HepG2 (cell line): ENCODE data around the gene SAMM50. TPM values are rescaled to one million over a fixed set of nuclear protein-coding genes. Genes with fewer than 3 reads are reported as not detected.

Source experiments
- CEBPB ChIP-seq: IDR thresholded peaks from 2 replicates; pipeline ENCODE4 v1.6.1; 2011; ENCODE audit warnings: low read depth, low read length, improper control_type of control experiment, borderline replicate concordance
- CHD2 ChIP-seq: IDR thresholded peaks from 2 replicates; pipeline ENCODE4 v1.6.1; 2011; ENCODE audit warnings: low read depth, low read length, improper control_type of control experiment
- FOXK2 ChIP-seq: fragments of 450-650 bp; IDR thresholded peaks from 2 replicates; pipeline ENCODE4 v1.6.1; 2016
- GATAD1 ChIP-seq: IDR thresholded peaks from 2 replicates; pipeline ENCODE4 v1.6.1; 2016; ENCODE audit warnings: missing genetic modification reagents, missing compliant biosample characterization
- HES4 ChIP-seq: sonication (generic); formaldehyde crosslinking; IDR thresholded peaks from 2 replicates; pipeline ENCODE4 v1.9.0; 2021; ENCODE audit warnings: mild to moderate bottlenecking, missing genetic modification reagents, borderline replicate concordance
- IRX3 ChIP-seq: sonication (generic); formaldehyde crosslinking; IDR thresholded peaks from 2 replicates; pipeline ENCODE4 v1.8.1; 2023; ENCODE audit warnings: mild to moderate bottlenecking, low read depth, missing genetic modification reagents, borderline replicate concordance
- JUNB ChIP-seq: sonication (generic); formaldehyde crosslinking; IDR thresholded peaks from 2 replicates; pipeline ENCODE4 v1.8.0; 2022; ENCODE audit warnings: missing genetic modification reagents, mild to moderate bottlenecking, borderline replicate concordance
- KDM3A ChIP-seq: IDR thresholded peaks from 2 replicates; pipeline ENCODE4 v1.6.1; 2018; ENCODE audit warnings: low read depth, missing compliant biosample characterization
- MYNN ChIP-seq: sonication (generic); formaldehyde crosslinking; IDR thresholded peaks from 2 replicates; pipeline ENCODE4 v1.4.0; 2020; ENCODE audit warnings: mild to moderate bottlenecking, low read depth, missing genetic modification reagents
- NKX3-1 ChIP-seq: sonication (generic); formaldehyde crosslinking; IDR thresholded peaks from 2 replicates; pipeline ENCODE4 v1.5.0; 2020; ENCODE audit warnings: missing genetic modification reagents
- NR1H2 ChIP-seq: sonication (generic); formaldehyde crosslinking; IDR thresholded peaks from 2 replicates; pipeline ENCODE4 v1.8.1; 2022; ENCODE audit warnings: low read depth, missing genetic modification reagents, borderline replicate concordance
- SAFB2 ChIP-seq: sonication (generic); formaldehyde crosslinking; IDR thresholded peaks from 2 replicates; pipeline ENCODE4 v1.5.1; 2020; ENCODE audit warnings: missing genetic modification reagents, low read depth, mild to moderate bottlenecking, borderline replicate concordance
- XBP1 ChIP-seq: sonication (generic); formaldehyde crosslinking; IDR thresholded peaks from 2 replicates; pipeline ENCODE4 v1.5.0; 2020; ENCODE audit warnings: missing genetic modification reagents
- ZNF207 ChIP-seq: fragments of 450-650 bp; IDR thresholded peaks from 2 replicates; pipeline ENCODE4 v1.6.1; 2016; ENCODE audit warnings: antibody characterized with exemption, borderline replicate concordance
- ZNF296 ChIP-seq: sonication (generic); formaldehyde crosslinking; conservative IDR thresholded peaks from 2 replicates; pipeline ENCODE4 v1.5.0; 2020; ENCODE audit warnings: mild to moderate bottlenecking, missing genetic modification reagents
- ZSCAN21 ChIP-seq: sonication (generic); formaldehyde crosslinking; IDR thresholded peaks from 2 replicates; pipeline ENCODE4 v1.8.0; 2022; ENCODE audit warnings: mild to moderate bottlenecking, missing genetic modification reagents, moderate library complexity, borderline replicate concordance
- polyA plus RNA-seq, 8 experiments: library from polyadenylated mRNA; depleted of rRNA in 3 of 8; stranded (reverse) in 7 of 8; unstranded in 1 of 8; fragments of >200 nt; fragmentation: Illumina TruSeq in 4 of 8; extraction: Trizol in 4 of 8; gene quantifications; 2 replicates each; pipeline versions ENCODE4 v1.2.1 to v1.2.3, GENCODE V29; 2011 to 2016; ENCODE audit warnings: low read depth in 4 of 8, missing spikeins in 1 of 8, mixed read lengths in 1 of 8; ENCODE audit not compliant: insufficient read depth in 1 of 8
- total RNA-seq, 5 experiments: library from RNA; depleted of rRNA; stranded (reverse); fragments of >200 nt; fragmentation: Illumina TruSeq; extraction: Trizol; gene quantifications; 2 replicates each; pipeline ENCODE4 v1.2.3, GENCODE V29; 2016; ENCODE audit warnings: low read depth in 1 of 5
- TF ChIP-seq, protein P1 (sequence below): IDR thresholded peaks from 2 replicates; pipeline ENCODE4 v1.6.1; 2016; ENCODE audit warnings: low read depth, control low read depth
- TF ChIP-seq, protein P2 (sequence below): sonication (generic); formaldehyde crosslinking; IDR thresholded peaks from 2 replicates; pipeline ENCODE4 v1.9.0; 2021; ENCODE audit warnings: missing genetic modification reagents, borderline replicate concordance
- TF ChIP-seq, protein P3 (sequence below): sonication (generic); formaldehyde crosslinking; IDR thresholded peaks from 2 replicates; pipeline ENCODE4 v1.8.0; 2022; ENCODE audit warnings: missing genetic modification reagents, mild to moderate bottlenecking, inconsistent platforms, borderline replicate concordance
- TF ChIP-seq, protein P4 (sequence below): sonication (generic); formaldehyde crosslinking; IDR thresholded peaks from 2 replicates; pipeline ENCODE4 v1.4.0; 2020; ENCODE audit warnings: missing genetic modification reagents, borderline replicate concordance

SAMM50 gene
- total and polyA plus RNA-seq, 2 of the 13 experiments (the other 11 are each of a cell fraction or from before 2014, with no cell fraction given): 34.7 to 63.4 TPM

DNA sequence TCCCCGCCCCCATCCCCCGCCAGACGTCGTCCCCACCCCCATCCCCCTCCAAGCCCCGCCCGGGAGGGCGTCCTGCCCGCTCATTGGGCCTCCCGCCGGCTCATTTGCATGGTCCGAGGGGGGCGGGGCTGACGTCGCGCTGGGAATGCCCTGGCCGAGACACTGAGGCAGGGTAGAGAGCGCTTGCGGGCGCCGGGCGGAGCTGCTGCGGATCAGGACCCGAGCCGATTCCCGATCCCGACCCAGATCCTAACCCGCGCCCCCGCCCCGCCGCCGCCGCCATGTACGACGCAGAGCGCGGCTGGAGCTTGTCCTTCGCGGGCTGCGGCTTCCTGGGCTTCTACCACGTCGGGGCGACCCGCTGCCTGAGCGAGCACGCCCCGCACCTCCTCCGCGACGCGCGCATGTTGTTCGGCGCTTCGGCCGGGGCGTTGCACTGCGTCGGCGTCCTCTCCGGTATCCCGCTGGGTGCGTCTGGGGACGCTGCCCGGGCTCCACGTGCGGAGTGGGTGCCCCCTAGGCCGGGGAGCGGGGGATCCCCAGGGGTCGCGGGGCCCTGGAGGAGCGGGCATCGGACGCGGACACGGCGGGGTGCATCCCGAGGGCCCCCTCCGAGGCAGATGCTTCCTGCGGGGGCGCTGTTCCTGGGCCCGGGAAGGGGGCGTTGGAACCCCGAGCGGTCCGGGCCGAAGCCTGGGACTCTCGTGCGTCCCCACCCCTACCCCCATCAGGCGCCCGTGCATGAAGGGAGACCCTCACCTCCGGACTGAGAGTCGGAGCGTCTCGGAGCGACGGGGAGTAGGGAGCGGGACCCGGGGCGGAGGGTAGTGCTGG lies 31.4 kb upstream of the SAMM50 start, which contains the start of gene PNPLA3 (continued):
- no peak for TF ChIP-seq CEBPB
- no peak for TF ChIP-seq CHD2
- TF ChIP-seq, protein P1, sequence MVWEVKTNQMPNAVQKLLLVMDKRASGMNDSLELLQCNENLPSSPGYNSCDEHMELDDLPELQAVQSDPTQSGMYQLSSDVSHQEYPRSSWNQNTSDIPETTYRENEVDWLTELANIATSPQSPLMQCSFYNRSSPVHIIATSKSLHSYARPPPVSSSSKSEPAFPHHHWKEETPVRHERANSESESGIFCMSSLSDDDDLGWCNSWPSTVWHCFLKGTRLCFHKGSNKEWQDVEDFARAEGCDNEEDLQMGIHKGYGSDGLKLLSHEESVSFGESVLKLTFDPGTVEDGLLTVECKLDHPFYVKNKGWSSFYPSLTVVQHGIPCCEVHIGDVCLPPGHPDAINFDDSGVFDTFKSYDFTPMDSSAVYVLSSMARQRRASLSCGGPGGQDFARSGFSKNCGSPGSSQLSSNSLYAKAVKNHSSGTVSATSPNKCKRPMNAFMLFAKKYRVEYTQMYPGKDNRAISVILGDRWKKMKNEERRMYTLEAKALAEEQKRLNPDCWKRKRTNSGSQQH (CRISPR knock-in tag): peak; percentile 27; the same call in 1 of the 2 replicates
- TF ChIP-seq SAFB2: peak; percentile 78; the same call in 1 of the 2 replicates
- TF ChIP-seq, protein P2, sequence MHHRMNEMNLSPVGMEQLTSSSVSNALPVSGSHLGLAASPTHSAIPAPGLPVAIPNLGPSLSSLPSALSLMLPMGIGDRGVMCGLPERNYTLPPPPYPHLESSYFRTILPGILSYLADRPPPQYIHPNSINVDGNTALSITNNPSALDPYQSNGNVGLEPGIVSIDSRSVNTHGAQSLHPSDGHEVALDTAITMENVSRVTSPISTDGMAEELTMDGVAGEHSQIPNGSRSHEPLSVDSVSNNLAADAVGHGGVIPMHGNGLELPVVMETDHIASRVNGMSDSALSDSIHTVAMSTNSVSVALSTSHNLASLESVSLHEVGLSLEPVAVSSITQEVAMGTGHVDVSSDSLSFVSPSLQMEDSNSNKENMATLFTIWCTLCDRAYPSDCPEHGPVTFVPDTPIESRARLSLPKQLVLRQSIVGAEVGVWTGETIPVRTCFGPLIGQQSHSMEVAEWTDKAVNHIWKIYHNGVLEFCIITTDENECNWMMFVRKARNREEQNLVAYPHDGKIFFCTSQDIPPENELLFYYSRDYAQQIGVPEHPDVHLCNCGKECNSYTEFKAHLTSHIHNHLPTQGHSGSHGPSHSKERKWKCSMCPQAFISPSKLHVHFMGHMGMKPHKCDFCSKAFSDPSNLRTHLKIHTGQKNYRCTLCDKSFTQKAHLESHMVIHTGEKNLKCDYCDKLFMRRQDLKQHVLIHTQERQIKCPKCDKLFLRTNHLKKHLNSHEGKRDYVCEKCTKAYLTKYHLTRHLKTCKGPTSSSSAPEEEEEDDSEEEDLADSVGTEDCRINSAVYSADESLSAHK (CRISPR knock-in tag): no peak
- peak; percentile 28; the same call in 1 of the 2 replicates for TF ChIP-seq GATAD1
- TF ChIP-seq MYNN (CRISPR knock-in tag): no peak
- TF ChIP-seq ZNF207: no peak
- TF ChIP-seq ZNF296: no peak; the same call in 1 of the 2 replicates
- no peak for TF ChIP-seq XBP1
- no peak for TF ChIP-seq JUNB (CRISPR knock-in tag)
- TF ChIP-seq KDM3A: peak; percentile 65; the same call in 1 of the 2 replicates
- TF ChIP-seq, protein P3, sequence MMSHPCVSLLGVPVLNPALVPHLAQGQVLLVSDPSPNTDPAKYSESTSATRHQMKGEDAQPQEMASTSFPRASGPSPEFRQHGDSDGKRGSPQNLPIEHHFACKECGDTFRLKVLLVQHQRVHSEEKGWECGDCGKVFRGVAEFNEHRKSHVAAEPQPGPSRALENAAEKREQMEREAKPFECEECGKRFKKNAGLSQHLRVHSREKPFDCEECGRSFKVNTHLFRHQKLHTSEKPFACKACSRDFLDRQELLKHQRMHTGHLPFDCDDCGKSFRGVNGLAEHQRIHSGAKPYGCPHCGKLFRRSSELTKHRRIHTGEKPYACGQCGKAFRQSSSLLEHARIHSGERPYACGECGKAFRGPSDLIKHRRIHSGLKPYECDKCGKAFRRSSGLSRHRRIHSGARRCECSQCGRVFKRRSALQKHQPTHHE (CRISPR knock-in tag): peak; percentile 56; the same call in 1 of the 2 replicates
- TF ChIP-seq FOXK2: no peak
- 0 out of 2 replicates have a peak, but pooled peaks have one; percentile 36 for TF ChIP-seq NR1H2 (CRISPR knock-in tag)
- TF ChIP-seq IRX3 (CRISPR knock-in tag): 0 out of 2 replicates have a peak, but pooled peaks have one; percentile 46
- TF ChIP-seq HES4 (CRISPR knock-in tag): peak; percentile 90
- TF ChIP-seq ZSCAN21 (CRISPR knock-in tag): peak; percentile 89
- TF ChIP-seq, protein P4, sequence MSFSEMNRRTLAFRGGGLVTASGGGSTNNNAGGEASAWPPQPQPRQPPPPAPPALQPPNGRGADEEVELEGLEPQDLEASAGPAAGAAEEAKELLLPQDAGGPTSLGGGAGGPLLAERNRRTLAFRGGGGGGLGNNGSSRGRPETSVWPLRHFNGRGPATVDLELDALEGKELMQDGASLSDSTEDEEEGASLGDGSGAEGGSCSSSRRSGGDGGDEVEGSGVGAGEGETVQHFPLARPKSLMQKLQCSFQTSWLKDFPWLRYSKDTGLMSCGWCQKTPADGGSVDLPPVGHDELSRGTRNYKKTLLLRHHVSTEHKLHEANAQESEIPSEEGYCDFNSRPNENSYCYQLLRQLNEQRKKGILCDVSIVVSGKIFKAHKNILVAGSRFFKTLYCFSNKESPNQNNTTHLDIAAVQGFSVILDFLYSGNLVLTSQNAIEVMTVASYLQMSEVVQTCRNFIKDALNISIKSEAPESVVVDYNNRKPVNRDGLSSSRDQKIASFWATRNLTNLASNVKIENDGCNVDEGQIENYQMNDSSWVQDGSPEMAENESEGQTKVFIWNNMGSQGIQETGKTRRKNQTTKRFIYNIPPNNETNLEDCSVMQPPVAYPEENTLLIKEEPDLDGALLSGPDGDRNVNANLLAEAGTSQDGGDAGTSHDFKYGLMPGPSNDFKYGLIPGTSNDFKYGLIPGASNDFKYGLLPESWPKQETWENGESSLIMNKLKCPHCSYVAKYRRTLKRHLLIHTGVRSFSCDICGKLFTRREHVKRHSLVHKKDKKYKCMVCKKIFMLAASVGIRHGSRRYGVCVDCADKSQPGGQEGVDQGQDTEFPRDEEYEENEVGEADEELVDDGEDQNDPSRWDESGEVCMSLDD (CRISPR knock-in tag): peak; percentile 87; the same call in 1 of the 2 replicates
- 0 out of 2 replicates have a peak, but pooled peaks have one; percentile 72 for TF ChIP-seq NKX3-1 (CRISPR knock-in tag)
